HepG2 (cell line): ENCODE measurements around the gene ZAR1. TPM values are rescaled to one million over a fixed set of nuclear protein-coding genes. Genes with fewer than 3 reads are reported as not detected.

Experiments used
- polyA plus RNA-seq, 8 experiments: library from polyadenylated mRNA; depleted of rRNA in 3 of 8; stranded (reverse) in 7 of 8; unstranded in 1 of 8; fragments of >200 nt; fragmentation: Illumina TruSeq in 4 of 8; extraction: Trizol in 4 of 8; gene quantifications; 2 replicates each; pipeline versions ENCODE4 v1.2.1 to v1.2.3, GENCODE V29; 2011 to 2016; ENCODE audit warnings: low read depth in 4 of 8, missing spikeins in 1 of 8, mixed read lengths in 1 of 8; ENCODE audit not compliant: insufficient read depth in 1 of 8
- total RNA-seq, 5 experiments: library from RNA; depleted of rRNA; stranded (reverse); fragments of >200 nt; fragmentation: Illumina TruSeq; extraction: Trizol; gene quantifications; 2 replicates each; pipeline ENCODE4 v1.2.3, GENCODE V29; 2016; ENCODE audit warnings: low read depth in 1 of 5

The ZAR1 gene
- total and polyA plus RNA-seq, 2 of the 13 experiments (the other 11 are each of a cell fraction or from before 2014, with no cell fraction given) = not detected

Other genes starting within 250 kb of the ZAR1 start
- gene TEC, start 220.4 kb upstream of the ZAR1 start, total RNA-seq (2016; rRNA removed; fragmentation: Illumina TruSeq; extraction: Trizol) = 0.20 TPM in 2 replicates
- 0.05 and 0.10 TPM in 2 replicates for gene TEC, start 220.4 kb upstream of the ZAR1 start, polyA plus RNA-seq (2011; rRNA removed)
- gene SLAIN2, start 148.7 kb upstream of the ZAR1 start, total RNA-seq (2016; rRNA removed; fragmentation: Illumina TruSeq; extraction: Trizol) = 20.0 and 20.7 TPM in 2 replicates
- 20.4 and 22.5 TPM in 2 replicates for gene SLAIN2, start 148.7 kb upstream of the ZAR1 start, polyA plus RNA-seq (2011; rRNA removed)
- gene SLC10A4, start 6.9 kb upstream of the ZAR1 start, total RNA-seq (2016; rRNA removed; fragmentation: Illumina TruSeq; extraction: Trizol) = 0.07 TPM in 1 of 2 replicates, not detected in the other
- 0.04 TPM in 1 of 2 replicates, not detected in the other for gene SLC10A4, start 6.9 kb upstream of the ZAR1 start, polyA plus RNA-seq (2011; rRNA removed)